ENCODE measurements around the gene ENAH. TPM values are rescaled to one million over a fixed set of nuclear protein-coding genes. Genes with fewer than 3 reads are reported as not detected.

The ENAH gene
- total and polyA plus RNA-seq, 9 of the 15 experiments (the other 6 are each of a cell fraction or from before 2014, with no cell fraction given) = 0.03 to 1.2 (median 0.15) TPM

DNA sequence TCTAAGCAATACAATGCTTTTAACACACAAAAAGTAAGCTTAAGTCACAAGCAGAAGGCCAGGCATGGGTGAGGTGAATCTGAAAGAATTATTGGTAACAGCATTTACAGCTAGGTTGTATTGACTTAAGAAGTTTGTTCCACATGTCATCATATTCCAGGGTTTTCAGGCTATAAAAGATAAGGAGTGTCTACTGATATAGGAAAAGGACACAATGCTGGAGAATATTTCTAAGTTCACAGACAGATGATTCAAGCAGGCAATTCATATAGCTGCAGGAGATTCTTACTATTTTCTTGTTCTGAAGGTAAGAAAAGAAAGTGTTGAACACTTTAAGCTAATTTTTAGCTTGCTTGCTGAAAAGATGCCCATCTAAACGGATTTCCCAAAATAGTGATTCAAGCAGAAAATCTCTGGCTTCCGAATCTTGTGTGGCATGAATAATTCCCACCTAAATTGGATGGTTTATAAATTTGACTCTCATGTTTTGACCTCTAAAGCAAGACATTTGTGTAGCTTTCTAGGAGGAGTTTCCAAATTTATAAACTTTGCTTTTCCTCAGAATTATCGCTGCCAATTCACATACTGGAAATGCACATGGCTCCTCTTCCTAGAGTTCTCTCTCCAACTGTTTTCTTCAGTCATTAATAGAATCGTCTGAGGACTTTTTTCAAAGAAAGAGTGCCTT is 129.5 kb downstream of the ENAH start (continued):
- TF ChIP-seq ZNF239 (CRISPR knock-in tag; IDR thresholded peaks at IDR 0.05) = no peak
- TF ChIP-seq, protein P1, sequence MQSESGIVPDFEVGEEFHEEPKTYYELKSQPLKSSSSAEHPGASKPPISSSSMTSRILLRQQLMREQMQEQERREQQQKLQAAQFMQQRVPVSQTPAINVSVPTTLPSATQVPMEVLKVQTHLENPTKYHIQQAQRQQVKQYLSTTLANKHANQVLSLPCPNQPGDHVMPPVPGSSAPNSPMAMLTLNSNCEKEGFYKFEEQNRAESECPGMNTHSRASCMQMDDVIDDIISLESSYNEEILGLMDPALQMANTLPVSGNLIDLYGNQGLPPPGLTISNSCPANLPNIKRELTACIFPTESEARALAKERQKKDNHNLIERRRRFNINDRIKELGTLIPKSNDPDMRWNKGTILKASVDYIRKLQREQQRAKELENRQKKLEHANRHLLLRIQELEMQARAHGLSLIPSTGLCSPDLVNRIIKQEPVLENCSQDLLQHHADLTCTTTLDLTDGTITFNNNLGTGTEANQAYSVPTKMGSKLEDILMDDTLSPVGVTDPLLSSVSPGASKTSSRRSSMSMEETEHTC (IDR thresholded peaks at IDR 0.05) = no peak
- TF ChIP-seq, protein P2, sequence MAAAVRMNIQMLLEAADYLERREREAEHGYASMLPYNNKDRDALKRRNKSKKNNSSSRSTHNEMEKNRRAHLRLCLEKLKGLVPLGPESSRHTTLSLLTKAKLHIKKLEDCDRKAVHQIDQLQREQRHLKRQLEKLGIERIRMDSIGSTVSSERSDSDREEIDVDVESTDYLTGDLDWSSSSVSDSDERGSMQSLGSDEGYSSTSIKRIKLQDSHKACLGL (CRISPR knock-in tag; IDR thresholded peaks at IDR 0.05; ENCODE audit: borderline replicate concordance, poor library complexity, severe bottlenecking) = no peak
- TF ChIP-seq CBFA2T2 (conservative IDR thresholded peaks at IDR 0.05) = no peak
- no peak for TF ChIP-seq HCFC1 (IDR thresholded peaks at IDR 0.05; ENCODE audit: low read depth, low read length)
- no peak for TF ChIP-seq NBN (IDR thresholded peaks at IDR 0.05; ENCODE audit: low read depth)
- no peak for TF ChIP-seq SRF (CRISPR knock-in tag; IDR thresholded peaks at IDR 0.05)
- TF ChIP-seq MTF1 (CRISPR knock-in tag; IDR thresholded peaks at IDR 0.05; ENCODE audit: borderline replicate concordance) = no peak
